Mammary epithelial cell (primary cell): ENCODE measurements around the gene CCNK.

Experiments used
- EZH2 ChIP-seq: IDR thresholded peaks from 2 replicates; pipeline ENCODE4 v1.6.1; 2012; ENCODE audit warnings: low read length, inconsistent platforms, borderline replicate concordance
- TF ChIP-seq, protein P1 (sequence below), 2 donors: IDR thresholded peaks in 1 of 2; conservative IDR thresholded peaks in 1 of 2; 2 replicates each; pipeline ENCODE4 v1.5.1; 2011 to 2012; ENCODE audit warnings: inconsistent platforms in 2 of 2, low read length in 2 of 2, mild to moderate bottlenecking in 2 of 2, control low read depth in 1 of 2, low read depth in 1 of 2; ENCODE audit not compliant: insufficient read depth in 1 of 2; ENCODE audit errors: extremely low read depth in 1 of 2

DNA sequence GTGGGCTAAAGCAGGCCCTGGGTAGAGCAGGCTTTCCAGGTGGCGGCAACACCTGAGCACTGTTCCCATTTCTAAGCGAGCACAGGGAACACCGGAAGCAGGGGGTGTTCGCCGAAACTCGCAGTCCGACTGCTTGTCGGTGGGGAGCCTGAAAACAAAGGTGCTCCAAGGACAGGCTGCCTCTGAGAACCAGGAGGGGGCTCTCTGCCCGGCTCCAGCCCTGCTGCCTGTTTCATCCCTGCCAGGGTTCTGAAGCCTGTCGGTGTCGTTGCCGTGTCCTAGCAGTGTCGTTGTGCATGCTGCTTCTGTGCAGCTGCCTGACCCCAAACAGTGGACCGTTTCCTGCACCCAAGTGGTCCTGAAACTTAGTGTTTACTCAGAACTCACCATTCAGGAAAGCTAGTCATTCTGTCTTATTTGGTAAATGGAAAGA is 21.8 kb downstream of the CCNK start:
- TF ChIP-seq, protein P1, sequence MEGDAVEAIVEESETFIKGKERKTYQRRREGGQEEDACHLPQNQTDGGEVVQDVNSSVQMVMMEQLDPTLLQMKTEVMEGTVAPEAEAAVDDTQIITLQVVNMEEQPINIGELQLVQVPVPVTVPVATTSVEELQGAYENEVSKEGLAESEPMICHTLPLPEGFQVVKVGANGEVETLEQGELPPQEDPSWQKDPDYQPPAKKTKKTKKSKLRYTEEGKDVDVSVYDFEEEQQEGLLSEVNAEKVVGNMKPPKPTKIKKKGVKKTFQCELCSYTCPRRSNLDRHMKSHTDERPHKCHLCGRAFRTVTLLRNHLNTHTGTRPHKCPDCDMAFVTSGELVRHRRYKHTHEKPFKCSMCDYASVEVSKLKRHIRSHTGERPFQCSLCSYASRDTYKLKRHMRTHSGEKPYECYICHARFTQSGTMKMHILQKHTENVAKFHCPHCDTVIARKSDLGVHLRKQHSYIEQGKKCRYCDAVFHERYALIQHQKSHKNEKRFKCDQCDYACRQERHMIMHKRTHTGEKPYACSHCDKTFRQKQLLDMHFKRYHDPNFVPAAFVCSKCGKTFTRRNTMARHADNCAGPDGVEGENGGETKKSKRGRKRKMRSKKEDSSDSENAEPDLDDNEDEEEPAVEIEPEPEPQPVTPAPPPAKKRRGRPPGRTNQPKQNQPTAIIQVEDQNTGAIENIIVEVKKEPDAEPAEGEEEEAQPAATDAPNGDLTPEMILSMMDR (conservative IDR thresholded peaks at IDR 0.05 in 1 of 2, IDR thresholded peaks at IDR 0.05 in 1 of 2; ENCODE audit: extremely low read depth in 1 of 2, insufficient read depth in 1 of 2, low read depth in 1 of 2, low read length in 2 of 2): no peak
- TF ChIP-seq EZH2: no peak
